HepG2 (cell line): ENCODE data around the gene PGP. TPM values are rescaled to one million over a fixed set of nuclear protein-coding genes. Genes with fewer than 3 reads are reported as not detected.

Source experiments
- AKAP8 ChIP-seq: sonication (generic); formaldehyde crosslinking; IDR thresholded peaks from 2 replicates; pipeline ENCODE4 v1.5.1; 2020; ENCODE audit warnings: mild to moderate bottlenecking, missing genetic modification reagents
- ARID3A ChIP-seq: IDR thresholded peaks from 2 replicates; pipeline ENCODE4 v1.6.1; 2012; ENCODE audit warnings: low read depth, low read length, improper control_type of control experiment
- DMAP1 ChIP-seq: IDR thresholded peaks from 2 replicates; pipeline ENCODE4 v1.6.1; 2016
- GMEB1 ChIP-seq: sonication (generic); formaldehyde crosslinking; IDR thresholded peaks from 2 replicates; pipeline ENCODE4 v1.5.1; 2020; ENCODE audit warnings: missing genetic modification reagents, mild to moderate bottlenecking, borderline replicate concordance
- HNF4A ChIP-seq: sonication (generic); formaldehyde crosslinking; IDR thresholded peaks from 2 replicates; pipeline ENCODE4 v1.4.0; 2020; ENCODE audit warnings: missing genetic modification reagents
- HOXA7 ChIP-seq: sonication (generic); formaldehyde crosslinking; IDR thresholded peaks from 2 replicates; pipeline ENCODE4 v1.8.1; 2022; ENCODE audit warnings: mild to moderate bottlenecking, missing genetic modification reagents, moderate library complexity
- KDM2A ChIP-seq: sonication (generic); formaldehyde crosslinking; IDR thresholded peaks from 2 replicates; pipeline ENCODE4 v1.4.0; 2020; ENCODE audit warnings: low read depth, missing genetic modification reagents, borderline replicate concordance
- KLF13 ChIP-seq: sonication (generic); formaldehyde crosslinking; IDR thresholded peaks from 2 replicates; pipeline ENCODE4 v1.4.0; 2020; ENCODE audit warnings: mild to moderate bottlenecking, missing genetic modification reagents
- MTF1 ChIP-seq: sonication (generic); formaldehyde crosslinking; IDR thresholded peaks from 2 replicates; pipeline ENCODE4 v1.5.0; 2020; ENCODE audit warnings: missing genetic modification reagents
- MXD4 ChIP-seq: IDR thresholded peaks from 2 replicates; pipeline ENCODE4 v1.6.1; 2016; ENCODE audit warnings: mild to moderate bottlenecking, missing biosample characterization, missing genetic modification reagents
- PLSCR1 ChIP-seq: sonication (generic); formaldehyde crosslinking; IDR thresholded peaks from 2 replicates; pipeline ENCODE4 v1.5.0; 2020; ENCODE audit warnings: missing genetic modification reagents, mild to moderate bottlenecking, borderline replicate concordance
- RAD51 ChIP-seq: fragments of 450-650 bp; IDR thresholded peaks from 2 replicates; pipeline ENCODE4 v1.6.1; 2016; ENCODE audit warnings: borderline replicate concordance
- SP5 ChIP-seq: IDR thresholded peaks from 2 replicates; pipeline ENCODE4 v1.6.1; 2016; ENCODE audit warnings: low read depth, borderline replicate concordance
- U2AF2 ChIP-seq: fragments of 200-400 bp; formaldehyde crosslinking; IDR thresholded peaks from 2 replicates; pipeline ENCODE4 v1.6.1; 2017; ENCODE audit warnings: low read depth, mild to moderate bottlenecking, low read length
- ZNF124 ChIP-seq: sonication (generic); formaldehyde crosslinking; IDR thresholded peaks from 2 replicates; pipeline ENCODE4 v1.4.0; 2020; ENCODE audit warnings: missing genetic modification reagents
- ZNF547 ChIP-seq: sonication (generic); formaldehyde crosslinking; IDR thresholded peaks from 2 replicates; pipeline ENCODE4 v1.5.1; 2020; ENCODE audit warnings: mild to moderate bottlenecking, missing genetic modification reagents
- ZNF75D ChIP-seq: sonication (generic); formaldehyde crosslinking; IDR thresholded peaks from 2 replicates; pipeline ENCODE4 v1.8.1; 2023; ENCODE audit warnings: missing genetic modification reagents, mild to moderate bottlenecking, borderline replicate concordance
- ZSCAN22 ChIP-seq: sonication (generic); formaldehyde crosslinking; IDR thresholded peaks from 2 replicates; pipeline ENCODE4 v1.4.0; 2020; ENCODE audit warnings: mild to moderate bottlenecking, missing genetic modification reagents
- polyA plus RNA-seq, 8 experiments: library from polyadenylated mRNA; depleted of rRNA in 3 of 8; stranded (reverse) in 7 of 8; unstranded in 1 of 8; fragments of >200 nt; fragmentation: Illumina TruSeq in 4 of 8; extraction: Trizol in 4 of 8; gene quantifications; 2 replicates each; pipeline versions ENCODE4 v1.2.1 to v1.2.3, GENCODE V29; 2011 to 2016; ENCODE audit warnings: low read depth in 4 of 8, missing spikeins in 1 of 8, mixed read lengths in 1 of 8; ENCODE audit not compliant: insufficient read depth in 1 of 8
- total RNA-seq, 5 experiments: library from RNA; depleted of rRNA; stranded (reverse); fragments of >200 nt; fragmentation: Illumina TruSeq; extraction: Trizol; gene quantifications; 2 replicates each; pipeline ENCODE4 v1.2.3, GENCODE V29; 2016; ENCODE audit warnings: low read depth in 1 of 5
- TF ChIP-seq, protein P1 (sequence below): sonication (generic); formaldehyde crosslinking; IDR thresholded peaks from 2 replicates; pipeline ENCODE4 v1.4.0; 2020; ENCODE audit warnings: mild to moderate bottlenecking, missing genetic modification reagents
- TF ChIP-seq, protein P2 (sequence below): sonication (generic); formaldehyde crosslinking; IDR thresholded peaks from 2 replicates; pipeline ENCODE4 v1.8.1; 2023; ENCODE audit warnings: mild to moderate bottlenecking, moderate library complexity, missing genetic modification reagents
- TF ChIP-seq, protein P3 (sequence below): sonication (generic); formaldehyde crosslinking; IDR thresholded peaks from 2 replicates; pipeline ENCODE4 v1.5.0; 2020; ENCODE audit warnings: missing genetic modification reagents, mild to moderate bottlenecking, borderline replicate concordance

Gene PGP
- total and polyA plus RNA-seq, 2 of the 13 experiments (the other 11 are each of a cell fraction or from before 2014, with no cell fraction given) = 7.3 to 18.3 TPM

DNA sequence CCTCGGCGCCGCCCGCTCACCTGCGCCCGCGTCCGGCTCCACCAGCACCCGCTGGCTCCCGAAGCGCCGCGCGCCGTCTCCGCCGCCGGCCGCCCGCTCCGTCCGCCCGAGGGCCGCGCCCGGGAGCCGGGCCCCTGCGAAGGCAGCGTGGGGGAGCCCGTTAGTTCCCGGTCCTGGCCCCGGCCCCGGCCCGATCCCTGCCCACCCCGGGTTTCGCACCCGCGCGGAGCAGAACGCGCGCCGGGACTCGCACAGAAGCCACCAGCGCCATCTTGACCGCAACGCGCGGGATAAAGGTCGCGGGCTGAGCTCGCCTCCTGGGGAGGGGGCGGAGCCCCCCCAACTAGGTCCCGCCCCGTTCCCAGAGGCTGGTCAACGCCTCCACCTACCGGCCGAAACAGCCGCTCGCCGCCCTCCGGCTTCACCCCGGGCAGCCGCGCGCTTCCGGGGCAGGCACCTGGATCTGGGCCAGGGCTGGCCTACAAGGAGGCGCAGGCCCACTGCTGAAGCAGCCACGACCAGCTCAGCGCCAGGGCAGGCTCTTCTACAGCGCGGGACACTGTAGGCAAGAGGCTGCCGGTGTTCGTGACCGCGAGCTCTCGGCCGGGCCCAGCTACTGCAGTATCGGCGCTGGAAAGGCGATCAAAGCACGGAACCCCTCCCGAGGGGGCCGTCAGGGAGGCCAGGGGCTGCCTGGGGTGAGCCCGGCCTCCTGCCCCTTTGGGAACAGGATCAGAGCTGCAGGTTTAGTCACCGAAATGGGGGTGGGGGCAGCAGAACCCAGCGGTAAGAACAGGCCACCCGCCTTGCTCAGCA is 36.9 kb upstream of the PGP start, which contains the start of gene ECI1 (continued):
- TF ChIP-seq ARID3A (no peak), PLSCR1 (CRISPR knock-in tag) (no peak), DMAP1 (CRISPR knock-in tag) (peak; percentile 73; the same call in 1 of the 2 replicates), ZNF75D (CRISPR knock-in tag) (no peak), ZNF124 (CRISPR knock-in tag) (peak; percentile 28), HNF4A (CRISPR knock-in tag) (peak; percentile 75), ZNF547 (CRISPR knock-in tag) (peak; percentile 88), HOXA7 (CRISPR knock-in tag) (no peak), KDM2A (CRISPR knock-in tag) (peak; percentile 98), MXD4 (CRISPR knock-in tag) (no peak), GMEB1 (CRISPR knock-in tag) (peak; percentile 69; the same call in 1 of the 2 replicates), AKAP8 (CRISPR knock-in tag) (peak; percentile 90), ZSCAN22 (no peak), RAD51 (no peak), U2AF2 (no peak), MTF1 (CRISPR knock-in tag) (no peak), SP5 (CRISPR knock-in tag) (peak; percentile 87), KLF13 (no peak)
- TF ChIP-seq, protein P1, sequence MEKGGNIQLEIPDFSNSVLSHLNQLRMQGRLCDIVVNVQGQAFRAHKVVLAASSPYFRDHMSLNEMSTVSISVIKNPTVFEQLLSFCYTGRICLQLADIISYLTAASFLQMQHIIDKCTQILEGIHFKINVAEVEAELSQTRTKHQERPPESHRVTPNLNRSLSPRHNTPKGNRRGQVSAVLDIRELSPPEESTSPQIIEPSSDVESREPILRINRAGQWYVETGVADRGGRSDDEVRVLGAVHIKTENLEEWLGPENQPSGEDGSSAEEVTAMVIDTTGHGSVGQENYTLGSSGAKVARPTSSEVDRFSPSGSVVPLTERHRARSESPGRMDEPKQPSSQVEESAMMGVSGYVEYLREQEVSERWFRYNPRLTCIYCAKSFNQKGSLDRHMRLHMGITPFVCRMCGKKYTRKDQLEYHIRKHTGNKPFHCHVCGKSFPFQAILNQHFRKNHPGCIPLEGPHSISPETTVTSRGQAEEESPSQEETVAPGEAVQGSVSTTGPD (CRISPR knock-in tag) = 0 out of 2 replicates have a peak, but pooled peaks have one; percentile 30
- TF ChIP-seq, protein P2, sequence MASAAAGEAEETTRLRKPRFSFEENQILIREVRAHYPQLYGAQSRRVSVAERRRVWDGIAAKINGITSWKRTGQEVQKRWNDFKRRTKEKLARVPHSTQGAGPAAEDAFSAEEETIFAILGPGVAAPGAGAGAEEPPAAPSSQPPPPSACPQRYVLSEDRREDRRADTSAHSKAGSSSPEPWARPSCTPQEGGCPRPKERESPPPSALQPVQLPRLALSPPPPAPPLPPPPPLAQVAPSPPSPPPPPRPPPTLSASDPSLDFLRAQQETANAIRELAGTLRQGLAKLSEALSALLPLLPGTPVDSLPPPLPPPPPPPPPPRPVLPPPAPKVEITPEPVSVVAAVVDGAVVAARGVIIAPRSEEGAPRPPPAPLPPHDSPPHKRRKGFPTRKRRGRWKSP (CRISPR knock-in tag) = peak; percentile 59; the same call in 1 of the 2 replicates
- TF ChIP-seq, protein P3, sequence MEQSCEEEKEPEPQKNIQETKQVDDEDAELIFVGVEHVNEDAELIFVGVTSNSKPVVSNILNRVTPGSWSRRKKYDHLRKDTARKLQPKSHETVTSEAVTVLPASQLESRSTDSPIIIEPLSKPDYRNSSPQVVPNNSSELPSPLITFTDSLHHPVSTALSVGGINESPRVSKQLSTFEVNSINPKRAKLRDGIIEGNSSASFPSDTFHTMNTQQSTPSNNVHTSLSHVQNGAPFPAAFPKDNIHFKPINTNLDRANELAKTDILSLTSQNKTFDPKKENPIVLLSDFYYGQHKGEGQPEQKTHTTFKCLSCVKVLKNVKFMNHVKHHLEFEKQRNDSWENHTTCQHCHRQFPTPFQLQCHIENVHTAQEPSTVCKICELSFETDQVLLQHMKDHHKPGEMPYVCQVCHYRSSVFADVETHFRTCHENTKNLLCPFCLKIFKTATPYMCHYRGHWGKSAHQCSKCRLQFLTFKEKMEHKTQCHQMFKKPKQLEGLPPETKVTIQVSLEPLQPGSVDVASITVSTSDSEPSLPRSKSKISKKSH (CRISPR knock-in tag) = no peak
